ENCODE results near the gene NDUFA8.

DNA sequence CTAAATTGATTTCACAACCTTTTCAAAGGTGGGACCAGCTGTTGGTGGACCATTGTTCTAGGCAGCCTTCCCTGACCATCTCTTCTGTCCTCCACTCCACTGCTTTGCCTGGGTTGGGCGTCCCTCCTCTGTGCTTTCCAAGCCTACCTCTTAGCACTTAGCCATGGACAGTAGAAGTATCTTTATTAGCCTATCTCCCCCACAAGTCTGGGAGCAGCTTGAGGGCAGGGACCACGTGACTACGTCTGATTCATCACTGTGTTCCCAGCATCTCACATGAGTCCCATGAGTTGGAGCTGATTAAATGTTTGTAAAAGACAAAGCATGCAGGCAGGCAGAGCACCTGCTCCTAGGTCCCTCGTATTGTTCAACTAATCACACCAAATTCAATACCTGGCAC is 21.1 kb upstream of the NDUFA8 start:
- TF ChIP-seq, protein P1, sequence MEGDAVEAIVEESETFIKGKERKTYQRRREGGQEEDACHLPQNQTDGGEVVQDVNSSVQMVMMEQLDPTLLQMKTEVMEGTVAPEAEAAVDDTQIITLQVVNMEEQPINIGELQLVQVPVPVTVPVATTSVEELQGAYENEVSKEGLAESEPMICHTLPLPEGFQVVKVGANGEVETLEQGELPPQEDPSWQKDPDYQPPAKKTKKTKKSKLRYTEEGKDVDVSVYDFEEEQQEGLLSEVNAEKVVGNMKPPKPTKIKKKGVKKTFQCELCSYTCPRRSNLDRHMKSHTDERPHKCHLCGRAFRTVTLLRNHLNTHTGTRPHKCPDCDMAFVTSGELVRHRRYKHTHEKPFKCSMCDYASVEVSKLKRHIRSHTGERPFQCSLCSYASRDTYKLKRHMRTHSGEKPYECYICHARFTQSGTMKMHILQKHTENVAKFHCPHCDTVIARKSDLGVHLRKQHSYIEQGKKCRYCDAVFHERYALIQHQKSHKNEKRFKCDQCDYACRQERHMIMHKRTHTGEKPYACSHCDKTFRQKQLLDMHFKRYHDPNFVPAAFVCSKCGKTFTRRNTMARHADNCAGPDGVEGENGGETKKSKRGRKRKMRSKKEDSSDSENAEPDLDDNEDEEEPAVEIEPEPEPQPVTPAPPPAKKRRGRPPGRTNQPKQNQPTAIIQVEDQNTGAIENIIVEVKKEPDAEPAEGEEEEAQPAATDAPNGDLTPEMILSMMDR (IDR thresholded peaks at IDR 0.05) = no peak
- no peak for TF ChIP-seq ZFX (IDR thresholded peaks at IDR 0.05; ENCODE audit: borderline replicate concordance)

Measured in 22Rv1 (cell line).